EL (cell line): ENCODE data around the gene PDGFA.

Experiments
- DNase-seq: peaks from one replicate; pipeline ENCODE4 v3.0.0-alpha.2; 2016

PDGFA gene

GRCh38 chr7:457814-458510 lies 61.7 kb downstream of the PDGFA start:
- no peak for DNase-seq

- peak; percentile 57 for DNase-seq
These were observed 64.3 kb downstream of the PDGFA start for GRCh38 chr7:455110-455928.

- no peak for DNase-seq
These were observed 65.1 kb downstream of the PDGFA start for GRCh38 chr7:454356-455109.

GRCh38 chr7:453597-454306 lies 65.9 kb downstream of the PDGFA start:
- DNase-seq: no peak

- no peak for DNase-seq
These were observed 66.7 kb downstream of the PDGFA start for GRCh38 chr7:452791-453455.

GRCh38 chr7:452226-452751 lies 67.4 kb downstream of the PDGFA start:
- DNase-seq: peak; percentile 46

- no peak for DNase-seq
These were observed 68.1 kb downstream of the PDGFA start for GRCh38 chr7:451255-452225.

- DNase-seq: no peak
These were observed 68.9 kb downstream of the PDGFA start for GRCh38 chr7:450741-451140.

- DNase-seq: no peak
These were observed 69.6 kb downstream of the PDGFA start for GRCh38 chr7:450036-450435.

GRCh38 chr7:449324-450019 lies 70.2 kb downstream of the PDGFA start:
- no peak for DNase-seq

- DNase-seq: no peak
These were observed 72.1 kb downstream of the PDGFA start for GRCh38 chr7:447523-447922.
